Coronary artery (tissue), 2 donors: ENCODE measurements around the gene SLC35D3.
"Not testable (repeated sequence)": the region's sequence is repeated elsewhere in the genome, so short reads cannot be mapped to it uniquely, and the experiment has no call there.

ENCODE experiments used
- DNase-seq: peaks from one replicate; pipeline ENCODE4 v3.0.0-alpha.2; 2017; ENCODE audit warnings: low spot score
- H3K27ac ChIP-seq, 2 donors: fragments of 200-600 bp; sonication (generic); one replicate each; pipeline ENCODE4 v1.5.1; 2016 to 2019
- H3K4me3 ChIP-seq: fragments of 200-600 bp; sonication (generic); 2 replicates; pipeline ENCODE4 v1.5.1; 2016; ENCODE audit warnings: mild to moderate bottlenecking, moderate library complexity
- CTCF ChIP-seq: fragments of 200-600 bp; sonication (generic); IDR thresholded peaks from one replicate; pipeline ENCODE4 v1.5.1; 2019; ENCODE audit warnings: antibody characterized with exemption

The SLC35D3 gene

GRCh38 chr6:136901212-136901784, 20.8 kb upstream of the SLC35D3 start:
- H3K27ac ChIP-seq: no peak overlapping the region
- H3K4me3 ChIP-seq: no peak overlapping the region
- DNase-seq: no peak
- no peak for TF ChIP-seq CTCF

- H3K27ac ChIP-seq, DNase-seq, H3K4me3 ChIP-seq: not testable (repeated sequence)
Measured at GRCh38 chr6:136904477-136904876, 17.6 kb upstream of the SLC35D3 start.

- Histone ChIP-seq H3K4me3 (no peak overlapping the region), H3K27ac (no peak overlapping the region)
- TF ChIP-seq CTCF: no peak
- DNase-seq: no peak
Measured at GRCh38 chr6:136914947-136915346, 7.2 kb upstream of the SLC35D3 start.

- no peak overlapping the region for H3K4me3 ChIP-seq
- no peak for TF ChIP-seq CTCF
- no peak for DNase-seq
- no peak overlapping the region for H3K27ac ChIP-seq
Measured at GRCh38 chr6:136918706-136919105, 3.4 kb upstream of the SLC35D3 start.

- no peak overlapping the region for H3K27ac ChIP-seq
- no peak for DNase-seq
- peak overlapping the region; percentile 74 for H3K4me3 ChIP-seq
Measured at GRCh38 chr6:136920216-136920615, 1.9 kb upstream of the SLC35D3 start.

GRCh38 chr6:136920671-136921380, 1.3 kb upstream of the SLC35D3 start:
- no peak for DNase-seq
- Histone ChIP-seq H3K4me3 (peak overlapping the region; percentile 74), H3K27ac (no peak overlapping the region)
- TF ChIP-seq CTCF: no peak

More at GRCh38 chr6:136920216-136920615, 1.9 kb upstream of the SLC35D3 start:
- no peak for TF ChIP-seq CTCF

- peak overlapping the region; percentile 74 for H3K4me3 ChIP-seq
- no peak overlapping the region for H3K27ac ChIP-seq
- TF ChIP-seq CTCF: no peak
- no peak for DNase-seq
Measured at GRCh38 chr6:136921381-136921935, 643 bp upstream of the SLC35D3 start.
